Liver (tissue), 9 donors: ENCODE measurements around the gene KRT77. TPM values are rescaled to one million over a fixed set of nuclear protein-coding genes. Genes with fewer than 3 reads are reported as not detected.

ENCODE experiments used
- DNase-seq: peaks from one replicate; pipeline ENCODE4 v3.0.0-alpha.2; 2017; ENCODE audit warnings: low spot score
- H3K27ac ChIP-seq, 2 donors: one replicate each; pipeline ENCODE4 v1.7.0; 2013; ENCODE audit warnings: inconsistent platforms in 2 of 2, low read length in 2 of 2, control low read depth in 1 of 2, low read depth in 1 of 2, mild to moderate bottlenecking in 1 of 2
- H3K27me3 ChIP-seq, 4 donors: one replicate each; pipeline versions ENCODE4 v1.6.1 to v1.7.0; 2013; ENCODE audit warnings: low read length in 3 of 4, inconsistent platforms in 1 of 4, mild to moderate bottlenecking in 1 of 4, moderate library complexity in 1 of 4; ENCODE audit not compliant: control insufficient read depth in 4 of 4, insufficient read depth in 4 of 4
- H3K36me3 ChIP-seq, 4 donors: one replicate each; pipeline versions ENCODE4 v1.6.1 to v1.7.0; 2013; ENCODE audit warnings: low read length in 3 of 4, mild to moderate bottlenecking in 3 of 4, low read depth in 1 of 4, moderate library complexity in 1 of 4; ENCODE audit not compliant: control insufficient read depth in 4 of 4, insufficient read depth in 3 of 4
- H3K4me1 ChIP-seq, 4 donors: one replicate each; pipeline versions ENCODE4 v1.6.1 to v1.7.0; 2013; ENCODE audit warnings: low read length in 3 of 4, mild to moderate bottlenecking in 3 of 4, moderate library complexity in 1 of 4; ENCODE audit not compliant: control insufficient read depth in 4 of 4, insufficient read depth in 4 of 4
- H3K4me3 ChIP-seq, 3 donors: one replicate each; pipeline versions ENCODE4 v1.6.1 to v1.7.0; 2013; ENCODE audit warnings: low read length in 3 of 3, control low read depth in 1 of 3, low read depth in 1 of 3, mild to moderate bottlenecking in 1 of 3
- H3K9ac ChIP-seq, 2 donors: one replicate each; pipeline ENCODE4 v1.7.0; 2013; ENCODE audit warnings: low read length in 2 of 2, mild to moderate bottlenecking in 2 of 2, moderate library complexity in 2 of 2, control low read depth in 1 of 2, low read depth in 1 of 2
- H3K9me3 ChIP-seq, 4 donors: one replicate each; pipeline versions ENCODE4 v1.6.1 to v1.7.0; 2013; ENCODE audit warnings: low read length in 3 of 4; ENCODE audit not compliant: control insufficient read depth in 4 of 4
- ATF3 ChIP-seq: IDR thresholded peaks from 2 replicates; pipeline ENCODE4 v1.6.1; 2016; ENCODE audit warnings: antibody characterized with exemption
- CTCF ChIP-seq: fragments of 150-350 bp; IDR thresholded peaks from 2 replicates; pipeline ENCODE4 v1.5.1; 2017; ENCODE audit warnings: improper control_type of control experiment, low read depth, low read length; ENCODE audit not compliant: missing input control
- EGR1 ChIP-seq, 2 donors: IDR thresholded peaks; 2 replicates each; pipeline ENCODE4 v1.6.1; 2016 to 2018; ENCODE audit warnings: antibody characterized with exemption in 2 of 2, low read depth in 2 of 2
- FOXA1 ChIP-seq: IDR thresholded peaks from 2 replicates; pipeline ENCODE4 v1.6.1; 2016; ENCODE audit warnings: antibody characterized with exemption
- FOXA2 ChIP-seq: IDR thresholded peaks from 2 replicates; pipeline ENCODE4 v1.6.1; 2016; ENCODE audit warnings: antibody characterized with exemption
- GABPA ChIP-seq, 2 donors: IDR thresholded peaks in 1 of 2; conservative IDR thresholded peaks in 1 of 2; 2 replicates each; pipeline ENCODE4 v1.6.1; 2016; ENCODE audit warnings: antibody characterized with exemption in 2 of 2, mild to moderate bottlenecking in 1 of 2, moderate library complexity in 1 of 2
- HNF4A ChIP-seq, 2 donors: conservative IDR thresholded peaks; 2 replicates each; pipeline ENCODE4 v1.6.1; 2016; ENCODE audit warnings: antibody characterized with exemption in 2 of 2, mild to moderate bottlenecking in 2 of 2
- JUND ChIP-seq, 2 donors: IDR thresholded peaks; 2 replicates each; pipeline ENCODE4 v1.6.1; 2016; ENCODE audit warnings: antibody characterized with exemption in 2 of 2
- MAX ChIP-seq: IDR thresholded peaks from 2 replicates; pipeline ENCODE4 v1.6.1; 2016; ENCODE audit warnings: antibody characterized with exemption
- RAD21 ChIP-seq, 2 donors: IDR thresholded peaks; 2 replicates each; pipeline ENCODE4 v1.6.1; 2016; ENCODE audit warnings: antibody characterized with exemption in 2 of 2, mild to moderate bottlenecking in 2 of 2
- REST ChIP-seq: IDR thresholded peaks from 2 replicates; pipeline ENCODE4 v1.6.1; 2016; ENCODE audit warnings: antibody characterized with exemption, mild to moderate bottlenecking
- WGBS: extraction: QIAGEN DNeasy Blood & Tissue Kit; methylation state at CpG from one replicate; pipeline ENCODE4 v1.1.7; 2013; 5-methylcytosine and 5-hydroxymethylcytosine counted together
- polyA plus RNA-seq, 2 donors: library from polyadenylated mRNA; stranded (reverse) in 1 of 2; unstranded in 1 of 2; fragments of 200-250 nt in 1 of 2; fragments of >200 nt in 1 of 2; fragmentation: Nextera tagmentation in 1 of 2; extraction: Ambion mirVana in 1 of 2; gene quantifications; one replicate each; pipeline versions ENCODE4 v1.2.1 to v1.2.3, GENCODE V29; 2013 to 2015
- total RNA-seq, 2 donors: library from RNA; depleted of rRNA; stranded (reverse); fragments of >200 nt; gene quantifications; one replicate each; pipeline ENCODE4 v1.2.3, GENCODE V29; 2014
- donor health status: healthy.
- donor health status: healthy.
- donor health status: healthy.
- donor health status: healthy.
- donor health status: healthy.

The KRT77 gene
- total and polyA plus RNA-seq, 4 donors = not detected

- no peak overlapping the region for H3K9ac ChIP-seq
- H3K27me3 ChIP-seq = peaks cover 0 to 3% (median under 1%) of the 10 kb centered on the region in 4 donors
- H3K9me3 ChIP-seq = no peaks in the 10 kb centered on the region
- no peaks in the 10 kb centered on the region for H3K4me1 ChIP-seq
- H3K36me3 ChIP-seq = no peaks in the 10 kb centered on the region
- TF ChIP-seq RAD21 (IDR thresholded peaks at IDR 0.05) (no peak), CTCF (no peak), HNF4A (conservative IDR thresholded peaks at IDR 0.05) (no peak), JUND (IDR thresholded peaks at IDR 0.05) (no peak), EGR1 (IDR thresholded peaks at IDR 0.05; ENCODE audit: low read depth in 2 of 2) (no peak), FOXA1 (no peak), ATF3 (no peak), MAX (no peak), GABPA (IDR thresholded peaks at IDR 0.05 in 1 of 2, conservative IDR thresholded peaks at IDR 0.05 in 1 of 2) (no peak)
- H3K4me3 ChIP-seq = no peak overlapping the region
- WGBS = 65% methylated on average over 2 of the region's 2 CpGs
- no peak overlapping the region for H3K27ac ChIP-seq
- no peak for DNase-seq
These were observed 6.2 kb downstream of the KRT77 start for GRCh38 chr12:52697058-52697582.

GRCh38 chr12:52696588-52696987 is 6.7 kb downstream of the KRT77 start:
- Histone ChIP-seq H3K4me3 (no peak overlapping the region), H3K36me3 (no peaks in the 10 kb centered on the region), H3K9ac (no peak overlapping the region), H3K4me1 (no peaks in the 10 kb centered on the region), H3K9me3 (no peaks in the 10 kb centered on the region), H3K27ac (no peak overlapping the region), H3K27me3 (peaks cover 0 to 7% (median 1%) of the 10 kb centered on the region in 4 donors)
- TF ChIP-seq GABPA (IDR thresholded peaks at IDR 0.05 in 1 of 2, conservative IDR thresholded peaks at IDR 0.05 in 1 of 2) = no peak
- DNase-seq = no peak
- 70% methylated on average over 3 of the region's 3 CpGs for WGBS

GRCh38 chr12:52695039-52695438 is 8.3 kb downstream of the KRT77 start:
- TF ChIP-seq FOXA2 = no peak
- TF ChIP-seq GABPA (IDR thresholded peaks at IDR 0.05 in 1 of 2, conservative IDR thresholded peaks at IDR 0.05 in 1 of 2) = no peak
- TF ChIP-seq CTCF = no peak
- no peak for TF ChIP-seq JUND (IDR thresholded peaks at IDR 0.05)
- no peak for TF ChIP-seq REST
- TF ChIP-seq EGR1 (IDR thresholded peaks at IDR 0.05; ENCODE audit: low read depth in 2 of 2) = no peak
- no peak for TF ChIP-seq MAX
- H3K4me3 ChIP-seq = no peak overlapping the region
- H3K27me3 ChIP-seq = peaks cover 0 to 7% (median 2%) of the 10 kb centered on the region in 4 donors
- DNase-seq = no peak
- H3K36me3 ChIP-seq = no peaks in the 10 kb centered on the region
- no peak overlapping the region for H3K27ac ChIP-seq
- H3K9me3 ChIP-seq = no peaks in the 10 kb centered on the region
- no peak overlapping the region for H3K9ac ChIP-seq
- peaks cover 0 to 5% (median 4%) of the 10 kb centered on the region in 4 donors for H3K4me1 ChIP-seq
- WGBS = 70% methylated on average over 3 of the region's 3 CpGs
